ENCODE results near the gene CCDC197. TPM values are rescaled to one million over a fixed set of nuclear protein-coding genes. Genes with fewer than 3 reads are reported as not detected.

CCDC197 gene
- total and polyA plus RNA-seq, 5 donors from 2014 or later, result not detected

- no peak overlapping the region for H3K27ac Mint-ChIP-seq
- Histone ChIP-seq H3K4me1 (ENCODE audit: control insufficient read depth, insufficient read depth, low read length, poor library complexity, severe bottlenecking) (peaks cover 8% of the 10 kb centered on the region), H3K27ac (ENCODE audit: insufficient read depth, low read length, poor library complexity, severe bottlenecking) (no peak overlapping the region), H3K9me3 (ENCODE audit: control insufficient read depth in 2 of 2, low read length in 2 of 2) (no peaks in the 10 kb centered on the region), H3K36me3 (ENCODE audit: control insufficient read depth, insufficient read depth, low read length) (no peaks in the 10 kb centered on the region), H3K27me3 (ENCODE audit: control insufficient read depth, insufficient read depth, low read length) (no peaks in the 10 kb centered on the region), H3K4me3 (ENCODE audit: low read depth, low read length) (no peak overlapping the region)
- H3K36me3 Mint-ChIP-seq, result no peaks in the 10 kb centered on the region
- no peak for DNase-seq
- no peak overlapping the region for H3K4me3 Mint-ChIP-seq
- no peaks in the 10 kb centered on the region for H3K9me3 Mint-ChIP-seq
- peaks cover 6% of the 10 kb centered on the region for H3K27me3 Mint-ChIP-seq
- H3K4me1 Mint-ChIP-seq, result peaks cover 0 to 12% (median 7%) of the 10 kb centered on the region in 4 donors
- no peak for ATAC-seq (ENCODE audit: low read depth in 2 of 2)
Measured at GRCh38 chr14:93998871-93999403, 1.8 kb downstream of the CCDC197 start.

GRCh38 chr14:93999573-93999972, 2.5 kb downstream of the CCDC197 start:
- H3K4me3 ChIP-seq (ENCODE audit: low read depth, low read length), result no peak overlapping the region
- ATAC-seq (ENCODE audit: low read depth in 2 of 2) (no peak), DNase-seq (no peak)
- H3K36me3 Mint-ChIP-seq, result no peaks in the 10 kb centered on the region
- H3K9me3 ChIP-seq (ENCODE audit: control insufficient read depth in 2 of 2, low read length in 2 of 2), result no peaks in the 10 kb centered on the region
- peaks cover 8% of the 10 kb centered on the region for H3K4me1 ChIP-seq (ENCODE audit: control insufficient read depth, insufficient read depth, low read length, poor library complexity, severe bottlenecking)
- no peak overlapping the region for H3K27ac Mint-ChIP-seq
- H3K4me1 Mint-ChIP-seq, result peaks cover 0 to 12% (median 6%) of the 10 kb centered on the region in 4 donors
- H3K9me3 Mint-ChIP-seq, result no peaks in the 10 kb centered on the region
- H3K36me3 ChIP-seq (ENCODE audit: control insufficient read depth, insufficient read depth, low read length), result no peaks in the 10 kb centered on the region
- no peak overlapping the region for H3K4me3 Mint-ChIP-seq
- no peak overlapping the region for H3K27ac ChIP-seq (ENCODE audit: insufficient read depth, low read length, poor library complexity, severe bottlenecking)
- H3K27me3 ChIP-seq (ENCODE audit: control insufficient read depth, insufficient read depth, low read length), result no peaks in the 10 kb centered on the region
- peaks cover 6% of the 10 kb centered on the region for H3K27me3 Mint-ChIP-seq

DNA sequence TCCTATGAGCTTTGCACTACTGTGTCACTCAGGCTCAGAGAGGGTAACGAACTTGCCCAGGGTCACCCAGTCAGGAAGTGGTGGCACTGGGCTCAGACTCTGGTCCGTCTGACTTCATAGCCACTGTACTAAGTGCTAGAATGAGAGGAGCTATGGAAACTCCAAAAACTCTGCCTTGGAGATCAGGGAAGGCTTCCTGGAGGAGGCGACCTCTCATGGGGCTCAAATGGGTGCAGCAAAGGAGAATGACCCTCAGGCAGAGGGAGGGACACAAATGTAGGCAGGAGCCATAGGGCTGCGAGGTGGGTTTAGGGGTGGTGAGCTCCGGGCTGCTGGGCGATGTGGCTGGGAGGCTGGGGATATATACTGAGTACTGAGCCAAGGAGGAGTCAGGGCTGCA, 3.2 kb downstream of the CCDC197 start:
- H3K4me3 Mint-ChIP-seq, result no peak overlapping the region
- ATAC-seq (ENCODE audit: low read depth in 2 of 2), result no peak
- Histone ChIP-seq H3K27me3 (ENCODE audit: control insufficient read depth, insufficient read depth, low read length) (no peaks in the 10 kb centered on the region), H3K27ac (ENCODE audit: insufficient read depth, low read length, poor library complexity, severe bottlenecking) (no peak overlapping the region), H3K4me3 (ENCODE audit: low read depth, low read length) (no peak overlapping the region), H3K9me3 (ENCODE audit: control insufficient read depth in 2 of 2, low read length in 2 of 2) (no peaks in the 10 kb centered on the region), H3K36me3 (ENCODE audit: control insufficient read depth, insufficient read depth, low read length) (no peaks in the 10 kb centered on the region), H3K4me1 (ENCODE audit: control insufficient read depth, insufficient read depth, low read length, poor library complexity, severe bottlenecking) (peaks cover 8% of the 10 kb centered on the region)
- H3K36me3 Mint-ChIP-seq, result no peaks in the 10 kb centered on the region
- no peak overlapping the region for H3K27ac Mint-ChIP-seq
- DNase-seq, result no peak
- peaks cover 0 to 12% (median 7%) of the 10 kb centered on the region in 4 donors for H3K4me1 Mint-ChIP-seq
- H3K27me3 Mint-ChIP-seq, result peaks cover 7% of the 10 kb centered on the region
- no peaks in the 10 kb centered on the region for H3K9me3 Mint-ChIP-seq

DNA sequence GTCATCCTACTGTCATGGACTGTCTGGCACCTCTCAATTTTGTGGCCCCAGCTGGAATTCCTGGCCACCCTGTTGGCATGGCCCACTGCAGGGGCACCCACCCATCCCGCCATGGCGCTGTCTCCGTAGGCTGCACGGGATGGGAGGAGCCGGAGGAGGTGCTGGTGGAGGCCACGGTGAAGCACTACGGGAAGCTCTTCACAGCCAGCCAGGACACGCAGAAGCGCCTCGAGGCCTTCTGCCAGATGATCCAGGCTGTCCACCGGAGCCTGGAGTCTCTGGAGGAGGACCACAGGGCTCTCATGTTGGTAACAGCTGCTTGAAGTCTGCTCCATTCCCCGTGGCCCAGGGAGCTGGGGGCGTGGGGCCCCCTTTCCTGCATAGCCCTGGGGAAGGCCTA, 3.9 kb downstream of the CCDC197 start:
- Mint-ChIP-seq H3K4me1 (peaks cover 0 to 12% (median 9%) of the 10 kb centered on the region in 4 donors), H3K36me3 (no peaks in the 10 kb centered on the region), H3K9me3 (no peaks in the 10 kb centered on the region), H3K4me3 (no peak overlapping the region), H3K27me3 (peaks cover 12% of the 10 kb centered on the region), H3K27ac (no peak overlapping the region)
- ATAC-seq (ENCODE audit: low read depth in 2 of 2), result no peak
- Histone ChIP-seq H3K9me3 (ENCODE audit: control insufficient read depth in 2 of 2, low read length in 2 of 2) (no peaks in the 10 kb centered on the region), H3K27ac (ENCODE audit: insufficient read depth, low read length, poor library complexity, severe bottlenecking) (no peak overlapping the region), H3K4me3 (ENCODE audit: low read depth, low read length) (no peak overlapping the region), H3K4me1 (ENCODE audit: control insufficient read depth, insufficient read depth, low read length, poor library complexity, severe bottlenecking) (peaks cover 8% of the 10 kb centered on the region), H3K27me3 (ENCODE audit: control insufficient read depth, insufficient read depth, low read length) (no peaks in the 10 kb centered on the region), H3K36me3 (ENCODE audit: control insufficient read depth, insufficient read depth, low read length) (no peaks in the 10 kb centered on the region)
- DNase-seq, result no peak

GRCh38 chr14:94001501-94002396, 4.6 kb downstream of the CCDC197 start:
- H3K27me3 ChIP-seq (ENCODE audit: control insufficient read depth, insufficient read depth, low read length), result no peaks in the 10 kb centered on the region
- Mint-ChIP-seq H3K36me3 (no peaks in the 10 kb centered on the region), H3K4me3 (peak overlapping the region in 1 of 4 donors; percentile 57), H3K4me1 (peaks cover 0 to 12% (median 9%) of the 10 kb centered on the region in 4 donors), H3K9me3 (no peaks in the 10 kb centered on the region), H3K27me3 (peaks cover 12% of the 10 kb centered on the region), H3K27ac (peak overlapping the region in 1 of 3 donors; percentile 65)
- H3K27ac ChIP-seq (ENCODE audit: insufficient read depth, low read length, poor library complexity, severe bottlenecking), result no peak overlapping the region
- no peaks in the 10 kb centered on the region for H3K36me3 ChIP-seq (ENCODE audit: control insufficient read depth, insufficient read depth, low read length)
- peak; percentile 38 to 72 (median 54) for DNase-seq
- peaks cover 8% of the 10 kb centered on the region for H3K4me1 ChIP-seq (ENCODE audit: control insufficient read depth, insufficient read depth, low read length, poor library complexity, severe bottlenecking)
- peak overlapping the region; percentile 44 for H3K4me3 ChIP-seq (ENCODE audit: low read depth, low read length)
- H3K9me3 ChIP-seq (ENCODE audit: control insufficient read depth in 2 of 2, low read length in 2 of 2), result no peaks in the 10 kb centered on the region
- ATAC-seq (ENCODE audit: low read depth in 2 of 2), result peak; percentile 64

GRCh38 chr14:94003397-94003796, 6.3 kb downstream of the CCDC197 start:
- Histone ChIP-seq H3K27ac (ENCODE audit: insufficient read depth, low read length, poor library complexity, severe bottlenecking) (no peak overlapping the region), H3K36me3 (ENCODE audit: control insufficient read depth, insufficient read depth, low read length) (no peaks in the 10 kb centered on the region), H3K9me3 (ENCODE audit: control insufficient read depth in 2 of 2, low read length in 2 of 2) (no peaks in the 10 kb centered on the region), H3K27me3 (ENCODE audit: control insufficient read depth, insufficient read depth, low read length) (no peaks in the 10 kb centered on the region), H3K4me1 (ENCODE audit: control insufficient read depth, insufficient read depth, low read length, poor library complexity, severe bottlenecking) (peaks cover 17% of the 10 kb centered on the region), H3K4me3 (ENCODE audit: low read depth, low read length) (no peak overlapping the region)
- Mint-ChIP-seq H3K4me3 (no peak overlapping the region), H3K36me3 (no peaks in the 10 kb centered on the region), H3K9me3 (no peaks in the 10 kb centered on the region), H3K4me1 (peaks cover 0 to 18% (median 14%) of the 10 kb centered on the region in 4 donors), H3K27ac (no peak overlapping the region), H3K27me3 (peaks cover 12% of the 10 kb centered on the region)
- ATAC-seq (ENCODE audit: low read depth in 2 of 2) (no peak), DNase-seq (no peak)

DNA sequence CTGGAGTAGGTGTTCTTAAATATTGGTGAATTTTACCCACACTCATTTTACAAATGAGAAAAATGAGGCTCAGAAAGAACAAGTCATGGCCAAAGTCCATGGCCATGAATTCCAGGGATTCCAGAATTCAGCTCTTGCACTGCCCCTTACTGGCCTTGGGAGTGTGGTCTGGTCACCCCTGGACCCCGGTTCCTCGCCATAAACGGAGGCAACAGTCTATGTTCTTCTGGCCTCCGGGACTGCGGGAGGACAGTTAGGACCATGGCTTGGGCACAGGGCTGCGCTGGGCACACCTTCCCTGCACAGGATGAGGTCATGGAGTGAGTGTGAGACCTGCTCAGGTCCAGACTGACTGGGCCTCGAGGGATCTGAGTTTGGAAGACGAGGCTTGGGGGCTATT, 6.9 kb downstream of the CCDC197 start:
- H3K4me1 ChIP-seq (ENCODE audit: control insufficient read depth, insufficient read depth, low read length, poor library complexity, severe bottlenecking), result peaks cover 23% of the 10 kb centered on the region
- no peaks in the 10 kb centered on the region for H3K36me3 Mint-ChIP-seq
- H3K4me3 ChIP-seq (ENCODE audit: low read depth, low read length), result no peak overlapping the region
- no peaks in the 10 kb centered on the region for H3K9me3 Mint-ChIP-seq
- peaks cover 0 to 21% (median 14%) of the 10 kb centered on the region in 4 donors for H3K4me1 Mint-ChIP-seq
- H3K36me3 ChIP-seq (ENCODE audit: control insufficient read depth, insufficient read depth, low read length), result no peaks in the 10 kb centered on the region
- DNase-seq (no peak), ATAC-seq (ENCODE audit: low read depth in 2 of 2) (no peak)
- H3K27me3 ChIP-seq (ENCODE audit: control insufficient read depth, insufficient read depth, low read length), result no peaks in the 10 kb centered on the region
- H3K27ac ChIP-seq (ENCODE audit: insufficient read depth, low read length, poor library complexity, severe bottlenecking), result no peak overlapping the region
- peaks cover 12% of the 10 kb centered on the region for H3K27me3 Mint-ChIP-seq
- H3K4me3 Mint-ChIP-seq, result no peak overlapping the region
- no peaks in the 10 kb centered on the region for H3K9me3 ChIP-seq (ENCODE audit: control insufficient read depth in 2 of 2, low read length in 2 of 2)
- peak overlapping the region in 1 of 3 donors; percentile 26 for H3K27ac Mint-ChIP-seq

Measured in CD4-positive, CD25-positive, alpha-beta regulatory T cell (primary cell).